ENCODE data around the gene DLK1. TPM values are rescaled to one million over a fixed set of nuclear protein-coding genes. Genes with fewer than 3 reads are reported as not detected.

The DLK1 gene
- total RNA-seq, 2 experiments from 2014 or later: not detected

DNA sequence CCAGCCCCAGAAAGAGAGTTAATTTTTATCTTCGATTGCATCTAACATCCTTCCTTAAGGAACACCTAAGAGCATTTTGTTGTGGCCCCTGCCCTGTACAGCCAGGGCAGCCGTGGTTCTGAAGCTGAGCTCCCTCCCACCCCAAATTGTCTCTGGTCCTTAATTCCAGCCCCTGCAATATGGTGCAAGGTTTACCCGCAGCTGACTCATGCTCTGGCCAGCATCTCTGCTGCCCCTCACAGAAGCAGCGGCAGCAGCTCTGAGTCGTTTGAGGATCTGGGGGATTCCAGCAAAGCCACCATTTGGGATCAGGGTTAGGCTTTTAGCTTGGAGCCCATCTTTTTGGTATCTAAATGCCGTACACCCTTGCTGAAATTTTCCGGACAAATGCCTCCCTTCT, 3.3 kb downstream of the DLK1 start:
- H3K9me3 Mint-ChIP-seq: no peaks in the 10 kb centered on the region
- DNase-seq (no peak), ATAC-seq (no peak)
- ChIA-PET POLR2A (no interaction called here), CTCF (no interaction called here)
- H3K4me3 Mint-ChIP-seq: no peak overlapping the region
- no peaks in the 10 kb centered on the region for H3K36me3 Mint-ChIP-seq (ENCODE audit: low read depth)
- no peak overlapping the region for H3K27ac Mint-ChIP-seq
- peaks cover 29% of the 10 kb centered on the region for H3K27me3 Mint-ChIP-seq
- intact Hi-C loops (cut with micrococcal nuclease): no loop called here
- H3K4me1 Mint-ChIP-seq (ENCODE audit: low read depth): no peaks in the 10 kb centered on the region
- TF ChIP-seq, protein P1, sequence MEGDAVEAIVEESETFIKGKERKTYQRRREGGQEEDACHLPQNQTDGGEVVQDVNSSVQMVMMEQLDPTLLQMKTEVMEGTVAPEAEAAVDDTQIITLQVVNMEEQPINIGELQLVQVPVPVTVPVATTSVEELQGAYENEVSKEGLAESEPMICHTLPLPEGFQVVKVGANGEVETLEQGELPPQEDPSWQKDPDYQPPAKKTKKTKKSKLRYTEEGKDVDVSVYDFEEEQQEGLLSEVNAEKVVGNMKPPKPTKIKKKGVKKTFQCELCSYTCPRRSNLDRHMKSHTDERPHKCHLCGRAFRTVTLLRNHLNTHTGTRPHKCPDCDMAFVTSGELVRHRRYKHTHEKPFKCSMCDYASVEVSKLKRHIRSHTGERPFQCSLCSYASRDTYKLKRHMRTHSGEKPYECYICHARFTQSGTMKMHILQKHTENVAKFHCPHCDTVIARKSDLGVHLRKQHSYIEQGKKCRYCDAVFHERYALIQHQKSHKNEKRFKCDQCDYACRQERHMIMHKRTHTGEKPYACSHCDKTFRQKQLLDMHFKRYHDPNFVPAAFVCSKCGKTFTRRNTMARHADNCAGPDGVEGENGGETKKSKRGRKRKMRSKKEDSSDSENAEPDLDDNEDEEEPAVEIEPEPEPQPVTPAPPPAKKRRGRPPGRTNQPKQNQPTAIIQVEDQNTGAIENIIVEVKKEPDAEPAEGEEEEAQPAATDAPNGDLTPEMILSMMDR (IDR thresholded peaks at IDR 0.05): no peak

DNA sequence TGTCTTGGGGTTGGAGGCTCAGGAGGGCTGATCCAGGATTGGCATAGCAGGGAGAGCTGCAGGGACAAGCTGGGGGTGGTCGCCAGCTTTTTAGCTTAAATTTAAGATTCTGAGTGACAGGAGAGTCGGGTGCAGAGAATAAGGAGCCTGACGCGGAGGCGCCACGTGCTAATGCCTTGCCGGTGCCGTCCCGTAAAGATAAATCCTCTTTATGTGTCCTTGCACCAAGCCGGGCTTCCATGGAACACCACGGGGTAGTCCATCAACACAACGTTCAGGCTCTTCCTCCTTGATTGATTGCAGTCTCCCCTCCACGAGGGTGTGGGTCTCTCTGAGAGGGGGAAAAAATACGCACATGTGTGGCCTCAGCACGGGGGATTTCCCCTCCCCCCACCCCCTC, 3.9 kb downstream of the DLK1 start:
- TF ChIP-seq, protein P1 (IDR thresholded peaks at IDR 0.05): no peak
- H3K36me3 Mint-ChIP-seq (ENCODE audit: low read depth): no peaks in the 10 kb centered on the region
- intact Hi-C loops (cut with micrococcal nuclease): no loop called here
- ChIA-PET CTCF (no interaction called here), POLR2A (no interaction called here)
- peaks cover 29% of the 10 kb centered on the region for H3K27me3 Mint-ChIP-seq
- ATAC-seq: no peak
- no peak overlapping the region for H3K4me3 Mint-ChIP-seq
- no peak overlapping the region for H3K27ac Mint-ChIP-seq
- H3K9me3 Mint-ChIP-seq: no peaks in the 10 kb centered on the region
- no peak for DNase-seq
- H3K4me1 Mint-ChIP-seq (ENCODE audit: low read depth): no peaks in the 10 kb centered on the region

DNA sequence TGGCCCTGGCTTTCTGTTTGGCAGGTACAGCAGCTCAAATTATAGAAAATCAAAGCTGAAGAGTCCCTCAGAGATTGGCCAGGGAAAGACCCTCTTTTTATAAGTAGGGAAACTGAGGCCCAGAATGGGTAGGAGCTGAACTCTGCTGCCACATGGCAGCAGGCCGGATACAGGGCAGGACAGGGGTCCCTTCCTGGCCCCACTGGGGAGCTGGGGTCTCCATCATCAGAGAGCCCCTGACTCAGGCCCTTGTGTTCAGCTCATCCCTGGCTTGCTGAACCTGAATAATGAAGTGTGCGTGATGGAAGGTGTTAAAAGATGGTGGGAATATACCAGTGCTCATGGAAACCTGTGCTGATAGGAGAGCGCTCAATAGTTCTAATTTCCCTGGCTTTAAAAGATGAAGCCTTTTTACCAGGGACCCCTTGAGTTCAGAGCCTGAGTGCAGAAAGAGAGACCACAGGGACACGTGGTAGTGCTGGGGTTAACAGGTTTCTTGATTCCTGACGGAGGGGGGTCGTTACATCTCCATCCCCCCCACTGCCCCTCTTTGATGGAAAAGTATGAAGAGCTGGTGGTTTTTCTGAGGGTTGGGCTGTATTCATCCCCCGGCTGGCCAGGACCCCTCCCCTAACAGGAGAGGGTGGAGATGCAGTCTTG, 4.4 kb downstream of the DLK1 start:
- no peak overlapping the region for H3K4me3 Mint-ChIP-seq
- DNase-seq (no peak), ATAC-seq (no peak)
- ChIA-PET POLR2A (interaction anchor here (0.9 kb wide), 1 partner anchor 186 kb away, joined by 3 read pairs; no protein-coding TSS in a partner anchor), CTCF (no interaction called here)
- no peaks in the 10 kb centered on the region for H3K4me1 Mint-ChIP-seq (ENCODE audit: low read depth)
- intact Hi-C loops (cut with micrococcal nuclease): no loop called here
- TF ChIP-seq, protein P1 (IDR thresholded peaks at IDR 0.05): no peak
- no peaks in the 10 kb centered on the region for H3K9me3 Mint-ChIP-seq
- no peak overlapping the region for H3K27ac Mint-ChIP-seq
- H3K36me3 Mint-ChIP-seq (ENCODE audit: low read depth): no peaks in the 10 kb centered on the region
- H3K27me3 Mint-ChIP-seq: peaks cover 23% of the 10 kb centered on the region

DNA sequence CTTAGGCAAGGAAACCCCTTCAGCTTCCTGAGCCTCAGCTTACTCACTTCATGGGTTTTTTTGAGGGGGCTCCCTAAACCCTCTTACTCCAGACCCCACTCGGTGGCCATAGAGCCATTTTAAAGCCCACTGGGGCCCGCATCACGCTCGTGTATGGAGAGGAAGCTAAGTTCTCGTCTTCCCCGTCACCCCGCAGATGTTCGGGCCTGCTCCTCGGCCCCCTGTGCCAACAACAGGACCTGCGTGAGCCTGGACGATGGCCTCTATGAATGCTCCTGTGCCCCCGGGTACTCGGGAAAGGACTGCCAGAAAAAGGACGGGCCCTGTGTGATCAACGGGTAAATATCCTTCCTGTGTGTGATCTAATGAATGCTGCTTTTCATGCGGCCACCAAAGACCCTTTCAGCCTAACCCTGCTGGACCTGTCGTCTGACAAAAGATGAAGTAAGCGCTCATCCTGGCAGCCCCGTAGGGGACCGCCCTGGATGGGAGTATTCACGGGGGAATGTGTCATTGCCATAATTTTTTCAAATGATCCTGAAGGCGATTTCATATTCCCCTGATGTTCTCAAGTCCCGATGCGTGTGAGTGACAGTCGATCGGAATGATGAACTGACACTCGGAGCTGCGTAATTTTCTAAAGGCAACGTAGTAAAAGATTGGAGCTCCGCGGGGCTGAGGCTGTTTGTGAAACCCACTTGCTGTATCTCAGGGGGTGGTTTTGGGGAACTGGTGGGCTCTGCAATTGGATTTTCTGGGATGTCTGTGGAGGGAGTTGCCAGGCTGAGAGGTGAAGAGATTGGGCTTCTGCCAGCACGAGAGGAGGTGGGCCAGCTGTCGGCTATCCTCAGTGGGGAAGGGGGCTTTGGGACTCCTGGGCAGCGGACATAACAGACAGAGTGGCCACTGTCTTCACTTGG, 5.4 kb downstream of the DLK1 start:
- DNase-seq (no peak), ATAC-seq (no peak)
- H3K27me3 Mint-ChIP-seq: peaks cover 19% of the 10 kb centered on the region
- H3K27ac Mint-ChIP-seq: no peak overlapping the region
- H3K36me3 Mint-ChIP-seq (ENCODE audit: low read depth): no peaks in the 10 kb centered on the region
- H3K4me3 Mint-ChIP-seq: no peak overlapping the region
- intact Hi-C loops (cut with micrococcal nuclease): no loop called here
- no peaks in the 10 kb centered on the region for H3K4me1 Mint-ChIP-seq (ENCODE audit: low read depth)
- ChIA-PET POLR2A (interaction anchor here (0.9 kb wide), 1 partner anchor 185 kb away, joined by 3 read pairs; no protein-coding TSS in a partner anchor), CTCF (no interaction called here)
- no peaks in the 10 kb centered on the region for H3K9me3 Mint-ChIP-seq
- TF ChIP-seq, protein P1 (IDR thresholded peaks at IDR 0.05): no peak

DNA sequence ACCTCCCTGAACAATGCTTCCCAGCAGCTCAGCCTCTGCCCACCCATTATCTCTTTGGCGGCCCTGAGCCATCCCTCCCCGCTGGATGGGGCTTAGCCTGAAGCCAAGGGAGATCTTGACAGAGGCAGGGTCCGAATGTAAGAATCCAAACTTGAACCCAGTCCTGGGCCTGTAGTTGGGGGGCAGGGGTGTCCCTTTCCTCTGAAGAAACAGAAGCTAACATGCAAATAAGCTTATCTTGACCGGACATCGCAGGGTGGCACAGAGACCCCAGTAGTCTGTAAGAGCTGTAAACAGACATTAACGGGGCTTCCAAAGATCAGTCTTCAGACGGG, 6.0 kb downstream of the DLK1 start:
- ChIA-PET POLR2A (no interaction called here), CTCF (no interaction called here)
- Mint-ChIP-seq H3K27ac (no peak overlapping the region), H3K4me1 (ENCODE audit: low read depth) (no peaks in the 10 kb centered on the region), H3K27me3 (peaks cover 13% of the 10 kb centered on the region), H3K4me3 (no peak overlapping the region), H3K36me3 (ENCODE audit: low read depth) (no peaks in the 10 kb centered on the region), H3K9me3 (no peaks in the 10 kb centered on the region)
- intact Hi-C loops (cut with micrococcal nuclease): no loop called here
- DNase-seq (no peak), ATAC-seq (no peak)
- TF ChIP-seq, protein P1 (IDR thresholded peaks at IDR 0.05): no peak
